BLaER1 (cell line): ENCODE measurements around the gene MROH9.
"Not testable (repeated sequence)": the region's sequence is repeated elsewhere in the genome, so short reads cannot be mapped to it uniquely, and the experiment has no call there.

Experiments used
- H3K27ac ChIP-seq: shearing (Covaris generic); formaldehyde crosslinking; 2 replicates; pipeline ENCODE4 v1.8.1; 2022
- H3K27me3 ChIP-seq: shearing (Covaris generic); formaldehyde crosslinking; 2 replicates; pipeline ENCODE4 v1.8.1; 2022
- H3K36me3 ChIP-seq: shearing (Covaris generic); formaldehyde crosslinking; 2 replicates; pipeline ENCODE4 v1.8.1; 2022
- H3K4me1 ChIP-seq: shearing (Covaris generic); formaldehyde crosslinking; 2 replicates; pipeline ENCODE4 v1.8.1; 2022
- H3K4me2 ChIP-seq: shearing (Covaris generic); formaldehyde crosslinking; 2 replicates; pipeline ENCODE4 v1.8.1; 2022
- H3K4me3 ChIP-seq: shearing (Covaris generic); formaldehyde crosslinking; 2 replicates; pipeline ENCODE4 v1.8.1; 2022
- H3K9ac ChIP-seq: shearing (Covaris generic); formaldehyde crosslinking; 2 replicates; pipeline ENCODE4 v1.8.1; 2022
- H3K9me3 ChIP-seq: shearing (Covaris generic); formaldehyde crosslinking; 2 replicates; pipeline ENCODE4 v1.8.1; 2022
- H4K20me1 ChIP-seq: shearing (Covaris generic); formaldehyde crosslinking; 2 replicates; pipeline ENCODE4 v1.8.1; 2022
- Cebpa-rat ChIP-seq: shearing (Covaris generic); IDR thresholded peaks from 2 replicates; pipeline ENCODE4 v1.8.1; 2022

Gene MROH9, protein sequence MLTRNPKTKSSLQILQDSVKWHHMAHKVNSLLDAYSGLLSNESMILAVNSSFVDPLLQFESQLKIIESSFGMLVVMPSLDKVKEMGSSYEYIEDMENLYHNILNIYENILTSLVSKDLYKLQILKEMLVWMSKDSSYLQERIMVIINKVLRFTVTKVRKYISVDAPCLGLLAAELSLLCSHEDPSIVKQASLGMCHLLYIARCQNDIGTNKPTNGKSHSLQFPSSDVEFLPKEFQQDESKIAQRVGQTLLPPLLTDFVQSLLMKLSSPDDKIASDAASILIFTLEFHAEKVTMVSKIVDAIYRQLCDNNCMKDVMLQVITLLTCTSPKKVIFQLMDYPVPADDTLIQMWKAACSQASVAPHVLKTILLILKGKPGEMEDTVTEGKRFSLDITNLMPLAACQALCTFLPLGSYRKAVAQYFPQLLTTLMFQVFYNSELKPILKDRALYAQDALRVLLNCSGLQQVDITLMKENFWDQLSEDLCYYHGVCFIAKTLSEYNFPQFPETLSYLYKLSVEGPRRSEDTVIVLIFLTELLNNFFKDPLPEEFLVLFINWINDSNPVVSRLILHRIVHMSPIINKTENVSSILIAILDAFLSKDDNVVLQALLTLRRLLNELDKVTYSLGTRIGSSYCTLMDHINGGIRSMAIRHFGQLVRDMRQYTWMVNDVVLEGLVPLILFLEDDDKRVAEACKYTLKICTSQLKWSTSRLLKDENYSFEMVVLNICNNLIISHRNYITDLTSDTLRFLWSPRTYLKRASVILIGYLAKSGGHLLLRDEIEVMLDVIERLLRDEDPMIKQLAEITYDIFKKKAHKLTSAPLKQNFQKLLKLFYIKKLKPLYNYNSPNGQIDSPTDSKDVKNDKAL

DNA sequence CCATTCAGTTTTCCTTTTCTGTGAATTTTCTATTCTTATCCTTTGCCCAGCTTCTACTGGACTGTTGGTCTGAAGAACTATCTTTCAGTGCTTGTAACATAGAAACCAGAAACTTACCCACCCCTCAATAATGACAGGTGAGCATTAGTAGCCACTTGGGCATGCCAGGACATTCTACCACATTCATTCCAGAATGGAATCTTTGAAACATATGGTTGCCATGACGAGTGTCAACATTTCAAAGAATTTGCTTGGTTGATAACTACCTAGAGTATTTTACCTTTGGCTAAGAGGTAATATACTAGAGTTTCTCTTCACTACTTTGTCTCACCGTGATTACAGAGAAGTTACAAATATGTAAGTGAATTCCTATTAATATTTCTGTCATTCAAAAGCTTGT is at the start of gene MROH9:
Gene MROH9, plus strand, starts transcription at position 304 of the 400 bp plus-strand sequence. CDS start 10,023 bp downstream, outside the sequence.
- no peak for TF ChIP-seq Cebpa-rat
- Histone ChIP-seq H3K4me1 (no peaks in the 10 kb centered on the region), H3K27ac (no peak within 1 kb of the TSS), H4K20me1 (no peaks in the 10 kb centered on the region), H3K36me3 (no peaks in the 10 kb centered on the region), H3K9ac (no peak within 1 kb of the TSS), H3K4me3 (no peak within 1 kb of the TSS), H3K4me2 (no peak within 1 kb of the TSS), H3K9me3 (no peaks in the 10 kb centered on the region), H3K27me3 (no peaks in the 10 kb centered on the region)

DNA sequence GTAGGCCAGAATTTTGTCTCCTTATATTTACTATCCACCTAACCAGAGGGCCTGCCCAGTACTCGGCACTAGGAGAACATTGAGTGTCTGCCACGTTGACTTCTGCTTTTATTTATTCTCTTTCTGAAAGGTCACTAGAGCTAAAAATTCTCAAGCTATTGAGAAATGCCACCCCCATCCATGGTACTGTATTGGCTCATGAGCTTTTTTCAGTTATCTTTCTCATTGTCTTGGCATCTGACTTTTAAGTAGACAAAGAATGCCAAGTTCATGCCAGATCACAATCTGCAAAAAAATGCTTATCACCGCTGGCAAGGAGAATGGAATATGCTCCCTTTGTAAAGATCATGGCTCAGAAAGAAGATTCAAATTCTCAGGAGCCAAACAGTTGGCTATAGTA is 49.8 kb upstream of the MROH9 start:
- Histone ChIP-seq H3K36me3 (no peaks in the 10 kb centered on the region), H4K20me1 (no peaks in the 10 kb centered on the region), H3K4me1 (no peaks in the 10 kb centered on the region), H3K27ac (no peak overlapping the region), H3K9me3 (no peaks in the 10 kb centered on the region), H3K4me2 (no peak overlapping the region), H3K27me3 (no peaks in the 10 kb centered on the region), H3K9ac (no peak overlapping the region), H3K4me3 (no peak overlapping the region)
- TF ChIP-seq Cebpa-rat, result no peak

DNA sequence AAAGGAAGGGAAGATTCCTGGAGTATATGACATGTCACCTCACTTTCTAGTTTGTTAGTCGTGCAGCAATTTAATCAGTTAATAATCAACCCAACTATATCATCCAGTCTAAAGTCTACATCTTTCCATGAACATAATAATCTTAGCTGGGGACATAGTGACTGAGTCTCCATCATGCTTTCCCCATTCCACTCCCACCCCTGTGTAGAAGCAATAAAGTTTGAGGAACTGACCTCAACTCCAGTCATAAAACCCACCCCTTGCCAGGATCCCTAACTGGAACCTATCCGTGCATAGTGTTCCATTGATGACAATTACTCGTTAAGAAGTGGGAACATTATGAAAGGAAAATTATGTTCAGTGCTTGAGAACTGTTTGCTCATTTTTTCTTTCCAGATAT is 48.9 kb upstream of the MROH9 start:
- Histone ChIP-seq H3K36me3 (no peaks in the 10 kb centered on the region), H3K27ac (no peak overlapping the region), H3K4me2 (no peak overlapping the region), H3K4me3 (no peak overlapping the region), H4K20me1 (no peaks in the 10 kb centered on the region), H3K9me3 (no peaks in the 10 kb centered on the region), H3K27me3 (no peaks in the 10 kb centered on the region), H3K4me1 (no peaks in the 10 kb centered on the region), H3K9ac (no peak overlapping the region)
- no peak for TF ChIP-seq Cebpa-rat

DNA sequence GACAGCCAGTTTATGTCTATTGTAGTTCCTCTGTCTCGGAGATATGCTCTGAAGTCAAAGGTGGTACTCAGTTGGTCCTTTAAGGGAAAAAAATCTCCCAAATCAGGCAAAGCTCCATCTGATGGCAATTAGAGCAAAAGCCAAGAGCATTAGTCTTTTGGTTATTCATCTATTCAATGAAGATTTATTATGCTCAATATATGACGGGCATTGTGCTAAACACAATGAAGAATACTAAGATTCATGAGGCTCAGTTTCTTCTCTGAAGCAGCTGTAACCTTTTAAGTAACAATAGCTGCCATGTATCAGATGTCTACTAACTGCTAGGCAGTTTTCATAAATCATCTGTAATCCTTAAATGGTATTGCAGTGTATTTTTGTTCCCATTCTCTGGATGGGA is 47.6 kb upstream of the MROH9 start:
- Histone ChIP-seq H3K36me3 (no peaks in the 10 kb centered on the region), H3K4me1 (no peaks in the 10 kb centered on the region), H4K20me1 (no peaks in the 10 kb centered on the region), H3K9ac (no peak overlapping the region), H3K4me3 (no peak overlapping the region), H3K9me3 (no peaks in the 10 kb centered on the region), H3K4me2 (no peak overlapping the region), H3K27me3 (no peaks in the 10 kb centered on the region), H3K27ac (no peak overlapping the region)
- no peak for TF ChIP-seq Cebpa-rat

DNA sequence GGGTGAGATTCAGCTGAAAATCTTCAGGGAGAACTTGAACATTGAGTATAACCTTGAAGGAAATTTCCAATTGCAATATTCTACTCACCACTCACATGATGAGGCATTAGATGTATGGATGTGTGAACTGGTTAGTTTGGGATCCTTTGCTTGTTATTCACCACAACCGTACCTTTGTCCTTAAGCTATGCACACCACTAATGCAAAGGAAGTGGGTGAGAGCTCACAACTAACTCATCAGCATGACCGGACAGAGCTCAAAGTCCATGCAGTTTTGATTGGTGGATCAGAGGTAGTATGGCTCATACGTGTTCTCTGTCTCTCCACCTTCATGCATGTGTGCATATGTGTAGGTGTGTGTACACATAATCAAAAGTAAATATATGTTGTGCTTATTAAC is 43.5 kb upstream of the MROH9 start:
- Histone ChIP-seq H4K20me1 (no peaks in the 10 kb centered on the region), H3K27me3 (no peaks in the 10 kb centered on the region), H3K4me3 (no peak overlapping the region), H3K4me2 (no peak overlapping the region), H3K36me3 (no peaks in the 10 kb centered on the region), H3K9ac (no peak overlapping the region), H3K27ac (no peak overlapping the region), H3K4me1 (no peaks in the 10 kb centered on the region), H3K9me3 (no peaks in the 10 kb centered on the region)
- no peak for TF ChIP-seq Cebpa-rat

DNA sequence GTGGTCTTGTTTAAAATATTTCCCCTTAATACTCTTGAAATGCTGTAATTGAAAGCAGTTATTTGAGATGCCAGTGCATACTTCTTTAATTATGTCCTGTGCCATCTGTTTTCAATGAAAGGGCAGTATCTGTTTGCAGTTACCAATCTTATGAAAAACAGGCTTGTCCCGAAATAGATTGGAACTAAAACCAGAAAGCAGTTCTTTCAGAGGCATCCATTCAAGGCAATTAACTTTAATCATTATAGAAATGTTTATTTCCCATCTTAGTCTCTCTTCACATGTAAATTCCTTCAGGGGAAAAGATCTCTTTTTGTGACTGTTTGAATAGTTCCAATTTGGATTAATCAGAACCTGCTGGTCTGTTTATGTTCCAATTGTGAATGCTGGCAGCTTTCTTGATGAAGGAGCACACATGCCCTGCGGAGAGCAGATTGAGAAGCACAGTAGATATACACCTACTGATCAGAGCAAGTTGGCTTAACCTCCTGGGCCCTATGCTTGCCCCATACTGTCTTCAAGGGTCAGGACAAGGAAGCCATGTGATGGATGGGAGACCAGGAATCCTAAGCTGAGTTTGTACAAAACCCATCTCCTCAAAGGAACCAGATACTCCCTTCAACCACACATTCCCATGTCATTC is 41.6 kb upstream of the MROH9 start:
- Histone ChIP-seq H3K4me3 (no peak overlapping the region), H3K4me2 (no peak overlapping the region), H3K27ac (no peak overlapping the region), H3K9ac (no peak overlapping the region), H3K4me1 (no peaks in the 10 kb centered on the region), H4K20me1 (no peaks in the 10 kb centered on the region), H3K9me3 (no peaks in the 10 kb centered on the region), H3K36me3 (no peaks in the 10 kb centered on the region), H3K27me3 (no peaks in the 10 kb centered on the region)
- TF ChIP-seq Cebpa-rat, result no peak

DNA sequence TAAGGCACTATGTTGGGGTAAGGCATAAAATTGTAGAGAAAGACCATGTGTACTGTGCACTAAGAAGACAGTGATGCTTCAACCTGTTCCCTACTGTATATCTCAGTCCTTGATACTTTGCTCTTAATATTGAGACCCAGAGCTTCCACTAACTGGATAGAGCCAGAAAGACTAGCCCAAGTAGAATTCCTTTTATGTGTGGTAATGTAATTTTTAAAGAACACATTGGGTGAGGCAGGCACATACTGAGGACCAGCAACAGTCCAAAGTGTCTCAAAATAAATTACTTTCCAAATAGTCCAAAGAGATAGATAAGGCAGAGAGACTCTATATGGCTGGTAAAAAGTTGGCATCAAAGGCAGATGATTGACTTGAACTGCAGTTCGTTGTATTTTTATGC is 31.4 kb upstream of the MROH9 start:
- TF ChIP-seq Cebpa-rat, result no peak
- no peaks in the 10 kb centered on the region for H3K9me3 ChIP-seq
- H3K36me3 ChIP-seq, result no peaks in the 10 kb centered on the region
- no peak overlapping the region for H3K4me3 ChIP-seq
- no peak overlapping the region for H3K27ac ChIP-seq
- H4K20me1 ChIP-seq, result no peaks in the 10 kb centered on the region
- H3K9ac ChIP-seq, result no peak overlapping the region
- no peaks in the 10 kb centered on the region for H3K4me1 ChIP-seq
- H3K4me2 ChIP-seq, result no peak overlapping the region
- H3K27me3 ChIP-seq, result no peaks in the 10 kb centered on the region

DNA sequence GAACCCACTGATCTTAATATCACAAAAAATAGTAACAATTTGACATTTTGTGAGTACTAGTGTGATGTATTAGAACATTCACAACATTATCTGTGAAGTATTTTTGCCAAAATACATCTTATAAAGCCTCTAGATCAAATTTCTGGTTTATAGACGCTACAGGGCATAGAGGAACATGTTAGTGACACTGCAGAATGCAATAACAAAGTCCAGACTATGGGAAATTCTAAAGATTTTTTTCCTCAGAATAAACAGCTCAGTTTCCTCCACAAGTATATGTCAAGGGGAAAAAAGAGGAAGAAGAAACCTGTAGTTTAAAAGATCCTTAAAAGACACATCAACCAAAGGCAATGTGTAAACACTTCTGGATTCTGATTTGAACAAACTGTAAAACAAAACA is 26.4 kb upstream of the MROH9 start:
- Histone ChIP-seq H3K4me3 (no peak overlapping the region), H3K27ac (no peak overlapping the region), H3K36me3 (no peaks in the 10 kb centered on the region), H3K27me3 (no peaks in the 10 kb centered on the region), H3K9me3 (no peaks in the 10 kb centered on the region), H3K4me1 (no peaks in the 10 kb centered on the region), H3K9ac (no peak overlapping the region), H4K20me1 (no peaks in the 10 kb centered on the region), H3K4me2 (no peak overlapping the region)
- no peak for TF ChIP-seq Cebpa-rat

DNA sequence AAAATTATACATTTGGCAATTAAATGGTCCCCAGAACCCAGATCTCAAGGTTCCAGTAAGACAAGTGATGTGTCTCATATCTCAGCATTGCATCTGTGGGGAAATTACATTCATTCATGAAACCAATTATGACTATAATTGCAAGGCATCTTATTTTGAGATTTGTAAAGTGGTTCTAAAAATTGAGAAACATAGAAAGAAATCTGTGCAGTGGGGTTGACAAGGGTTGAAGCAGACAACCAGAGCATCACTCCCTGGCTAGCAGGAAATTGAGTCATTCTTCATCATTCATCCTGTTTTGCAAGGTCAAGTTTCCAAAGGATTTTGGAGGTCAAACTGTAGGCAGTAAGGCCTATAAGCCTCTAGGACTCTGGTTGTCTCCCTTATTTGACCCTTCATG is 25.1 kb upstream of the MROH9 start:
- H3K27ac ChIP-seq, result no peak overlapping the region
- no peak overlapping the region for H3K9ac ChIP-seq
- no peaks in the 10 kb centered on the region for H3K36me3 ChIP-seq
- H4K20me1 ChIP-seq, result no peaks in the 10 kb centered on the region
- TF ChIP-seq Cebpa-rat, result no peak
- H3K27me3 ChIP-seq, result no peaks in the 10 kb centered on the region
- no peaks in the 10 kb centered on the region for H3K4me1 ChIP-seq
- H3K4me2 ChIP-seq, result no peak overlapping the region
- H3K9me3 ChIP-seq, result no peaks in the 10 kb centered on the region
- H3K4me3 ChIP-seq, result no peak overlapping the region

DNA sequence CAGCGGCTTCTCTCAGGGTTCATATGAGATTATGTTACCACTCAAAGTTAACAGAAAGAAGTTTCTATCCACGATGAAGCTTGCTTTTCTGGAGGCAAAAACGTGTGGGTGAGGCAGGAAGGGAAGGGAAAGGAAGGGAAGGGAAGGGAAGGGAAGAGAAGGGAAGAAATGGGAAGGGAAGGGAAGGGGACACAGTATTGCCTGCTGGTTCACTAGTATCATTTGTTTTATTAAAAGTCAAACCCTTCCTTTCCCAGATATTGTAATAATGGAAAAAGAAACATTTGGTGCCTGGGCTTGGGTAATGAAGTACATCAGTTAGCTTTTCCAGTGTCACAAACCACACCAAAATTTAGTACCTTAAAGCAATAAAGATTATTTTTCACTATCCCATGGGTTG is 18.0 kb upstream of the MROH9 start:
- no peaks in the 10 kb centered on the region for H3K27me3 ChIP-seq
- no peak overlapping the region for H3K4me2 ChIP-seq
- no peak overlapping the region for H3K4me3 ChIP-seq
- TF ChIP-seq Cebpa-rat, result no peak
- H3K27ac ChIP-seq, result no peak overlapping the region
- H3K4me1 ChIP-seq, result no peaks in the 10 kb centered on the region
- no peak overlapping the region for H3K9ac ChIP-seq
- H3K9me3 ChIP-seq, result peaks cover 27% of the 10 kb centered on the region
- H3K36me3 ChIP-seq, result no peaks in the 10 kb centered on the region
- no peaks in the 10 kb centered on the region for H4K20me1 ChIP-seq

DNA sequence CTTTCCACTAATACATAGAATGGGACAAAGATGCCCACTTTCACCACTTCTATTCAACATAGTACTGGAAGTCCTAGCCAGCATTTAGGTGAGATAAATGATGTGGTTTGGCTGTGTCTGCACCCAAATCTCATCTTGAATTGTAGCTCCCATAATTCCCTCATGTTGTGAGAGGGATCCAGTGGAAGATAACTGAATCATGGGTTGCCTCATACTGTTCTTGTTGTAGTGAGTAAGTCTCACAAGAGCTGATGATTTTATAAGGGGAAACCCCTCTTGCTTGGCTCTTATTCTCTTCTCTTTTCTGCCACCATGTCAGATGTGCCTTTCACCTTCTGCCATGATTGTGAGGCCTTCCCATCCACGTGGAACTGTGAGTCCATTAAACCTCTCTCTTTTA is 10.7 kb upstream of the MROH9 start:
- H3K4me2 ChIP-seq, H3K4me1 ChIP-seq, H3K4me3 ChIP-seq, H4K20me1 ChIP-seq, H3K9ac ChIP-seq, H3K27me3 ChIP-seq, H3K36me3 ChIP-seq, H3K27ac ChIP-seq: not testable (repeated sequence)
- H3K9me3 ChIP-seq, result peaks cover 24% of the 10 kb centered on the region
